Neural progenitor cell (in vitro differentiated cells): ENCODE measurements around the gene SLC29A1.

ENCODE experiments used
- CTCF ChIP-seq: fragments of 200-600 bp; sonication (generic); IDR thresholded peaks from 2 replicates; pipeline ENCODE4 v1.5.1; 2017; ENCODE audit warnings: antibody characterized with exemption, mild to moderate bottlenecking
- EZH2 ChIP-seq: fragments of 200-600 bp; sonication (generic); IDR thresholded peaks from 2 replicates; pipeline ENCODE4 v1.6.1; 2017; ENCODE audit warnings: antibody characterized with exemption, mild to moderate bottlenecking, moderate library complexity
- EZH2phosphoT487 ChIP-seq: fragments of 200-600 bp; sonication (generic); IDR thresholded peaks from 2 replicates; pipeline ENCODE4 v1.6.1; 2017; ENCODE audit warnings: antibody characterized with exemption

- TF ChIP-seq CTCF (no peak), EZH2 (no peak), EZH2phosphoT487 (no peak)
These were observed 6.6 kb upstream of the SLC29A1 start, which contains the start of gene MYMX for GRCh38 chr6:44216677-44217331.
